Liver (tissue), 3 donors: Measurements from ENCODE around the gene CLIP4.

Experiments used
- CTCF ChIP-seq: fragments of 150-350 bp; IDR thresholded peaks from 2 replicates; pipeline ENCODE4 v1.5.1; 2017; ENCODE audit warnings: improper control_type of control experiment, low read depth, low read length; ENCODE audit not compliant: missing input control
- TAF1 ChIP-seq: conservative IDR thresholded peaks from 2 replicates; pipeline ENCODE4 v1.6.1; 2016; ENCODE audit warnings: antibody characterized with exemption, mild to moderate bottlenecking
- YY1 ChIP-seq: IDR thresholded peaks from 2 replicates; pipeline ENCODE4 v1.6.1; 2016; ENCODE audit warnings: antibody characterized with exemption, mild to moderate bottlenecking
- donor health status: healthy.
- donor health status: healthy.

DNA sequence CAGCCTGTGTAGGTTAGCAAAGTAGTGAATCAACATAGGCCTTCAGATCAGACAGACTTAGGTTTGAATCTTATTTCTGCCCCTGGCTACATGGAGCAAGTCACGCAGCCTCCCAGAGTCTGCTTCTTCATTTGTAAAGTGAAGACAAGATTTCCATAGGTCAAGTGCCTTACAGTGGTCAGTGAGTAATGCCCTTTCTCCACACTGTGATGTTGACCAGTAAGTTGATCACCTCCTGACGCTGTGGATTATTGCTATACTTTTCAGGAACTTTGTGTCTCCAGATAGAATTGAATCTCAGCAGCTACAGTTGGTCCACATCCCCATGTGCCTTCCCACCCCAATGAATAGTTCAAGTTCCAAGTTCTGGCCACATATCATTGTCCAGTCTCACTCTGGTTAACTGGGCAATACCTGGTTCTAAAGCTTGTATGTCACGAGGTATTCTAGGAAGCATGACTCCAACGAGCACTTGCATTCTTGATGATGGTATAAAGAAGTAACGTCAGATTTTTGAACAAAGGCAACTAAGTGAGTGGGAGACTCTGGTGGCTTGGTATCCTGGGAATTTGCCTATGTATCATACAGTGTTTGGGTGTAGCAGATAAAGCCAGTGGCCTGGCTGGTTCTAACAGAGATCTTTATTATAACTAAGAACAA is 2.1 kb upstream of the CLIP4 start:
- TF ChIP-seq CTCF, result no peak
- no peak for TF ChIP-seq YY1
- no peak for TF ChIP-seq TAF1
